K562 (cell line): Measurements from ENCODE around the gene TUBD1. TPM values are rescaled to one million over a fixed set of nuclear protein-coding genes. Genes with fewer than 3 reads are reported as not detected.

Source experiments
- EP300 ChIP-seq: IDR thresholded peaks from 2 replicates; pipeline ENCODE4 v1.6.1; 2012; ENCODE audit warnings: low read length, improper control_type of control experiment
- FOSL1 ChIP-seq: fragments of 200-800 bp; sonication (Bioruptor generic); conservative IDR thresholded peaks from 2 replicates; pipeline ENCODE4 v1.6.1; 2016; ENCODE audit warnings: missing genetic modification characterization, missing compliant biosample characterization
- MEF2A ChIP-seq: IDR thresholded peaks from 2 replicates; pipeline ENCODE4 v1.6.1; 2011; ENCODE audit warnings: low read depth, mild to moderate bottlenecking, low read length, moderate library complexity; ENCODE audit not compliant: control insufficient read depth
- MYBL2 ChIP-seq, 2 experiments: fragments of 450-650 bp in 1 of 2; sonication (generic) in 1 of 2; formaldehyde crosslinking in 1 of 2; IDR thresholded peaks; 2 replicates each; pipeline versions ENCODE4 v1.6.1 to v1.8.1; 2017 to 2022; ENCODE audit warnings: borderline replicate concordance in 1 of 2, inconsistent platforms in 1 of 2, low read depth in 1 of 2, mild to moderate bottlenecking in 1 of 2, missing genetic modification reagents in 1 of 2, moderate library complexity in 1 of 2
- NEUROD1 ChIP-seq: fragments of 150-350 bp; IDR thresholded peaks from 2 replicates; pipeline ENCODE4 v1.6.1; 2014; ENCODE audit warnings: borderline replicate concordance, low read length, low read depth; ENCODE audit not compliant: partially characterized antibody
- RBM15 ChIP-seq: fragments of 200-400 bp; formaldehyde crosslinking; IDR thresholded peaks from 2 replicates; pipeline ENCODE4 v1.6.1; 2018; ENCODE audit warnings: mild to moderate bottlenecking, low read length, moderate library complexity; ENCODE audit not compliant: insufficient read depth
- SMAD3 ChIP-seq: fragments of 450-650 bp; formaldehyde crosslinking; conservative IDR thresholded peaks from 2 replicates; pipeline ENCODE4 v1.4.0; 2020; ENCODE audit warnings: mild to moderate bottlenecking
- SMARCB1 ChIP-seq: IDR thresholded peaks from 2 replicates; pipeline ENCODE4 v1.6.1; 2011; ENCODE audit warnings: improper control_type of control experiment, low read depth; ENCODE audit not compliant: insufficient read length
- SOX6 ChIP-seq: fragments of 450-650 bp; IDR thresholded peaks from 2 replicates; pipeline ENCODE4 v1.6.1; 2014; ENCODE audit warnings: mild to moderate bottlenecking
- ZBED1 ChIP-seq: IDR thresholded peaks from 2 replicates; pipeline ENCODE4 v1.6.1; 2014
- ZNF324 ChIP-seq: fragments of 250-450 bp; sonication (Bioruptor Pico); IDR thresholded peaks from 2 replicates; pipeline ENCODE4 v1.4.0; 2020; ENCODE audit warnings: mild to moderate bottlenecking
- polyA plus RNA-seq, 8 experiments: library from polyadenylated mRNA; depleted of rRNA in 4 of 8; stranded (reverse) in 5 of 8; unstranded in 3 of 8; fragments of >200 nt; fragmentation: Nextera tagmentation in 2 of 8; fragmentation: Illumina TruSeq in 1 of 8; extraction: Ambion mirVana in 2 of 8; extraction: Trizol in 1 of 8; gene quantifications; 2 replicates each; pipeline versions ENCODE4 v1.2.1 to v1.2.3, GENCODE V29; 2011 to 2014; ENCODE audit warnings: inconsistent platforms in 1 of 8, missing spikeins in 1 of 8
- total RNA-seq, 7 experiments: library from RNA; depleted of rRNA in 6 of 7; stranded (reverse); fragments of >200 nt in 6 of 7; fragmentation: Illumina TruSeq in 2 of 7; extraction: Trizol in 2 of 7; gene quantifications; 2 replicates each; pipeline versions ENCODE4 v1.2.1 to v1.2.3, GENCODE V29; 2011 to 2021; ENCODE audit warnings: low replicate concordance in 1 of 7
- TF ChIP-seq, protein P1 (sequence below): sonication (generic); formaldehyde crosslinking; IDR thresholded peaks from 2 replicates; pipeline ENCODE4 v1.8.0; 2023; ENCODE audit warnings: mild to moderate bottlenecking, missing genetic modification reagents
- TF ChIP-seq, protein P2 (sequence below): sonication (generic); formaldehyde crosslinking; IDR thresholded peaks from 2 replicates; pipeline ENCODE4 v1.8.1; 2023; ENCODE audit warnings: mild to moderate bottlenecking, missing genetic modification reagents
- TF ChIP-seq, protein P3 (sequence below): fragments of 250-450 bp; sonication (Bioruptor Pico); IDR thresholded peaks from 2 replicates; pipeline ENCODE4 v1.5.0; 2021
- TF ChIP-seq, protein P4 (sequence below): fragments of 450-650 bp; IDR thresholded peaks from 2 replicates; pipeline ENCODE4 v1.6.1; 2016; ENCODE audit warnings: low read depth

The TUBD1 gene
- total and polyA plus RNA-seq, 9 of the 15 experiments (the other 6 are each of a cell fraction or from before 2014, with no cell fraction given), result 10.8 to 35.3 (median 17.9) TPM

DNA sequence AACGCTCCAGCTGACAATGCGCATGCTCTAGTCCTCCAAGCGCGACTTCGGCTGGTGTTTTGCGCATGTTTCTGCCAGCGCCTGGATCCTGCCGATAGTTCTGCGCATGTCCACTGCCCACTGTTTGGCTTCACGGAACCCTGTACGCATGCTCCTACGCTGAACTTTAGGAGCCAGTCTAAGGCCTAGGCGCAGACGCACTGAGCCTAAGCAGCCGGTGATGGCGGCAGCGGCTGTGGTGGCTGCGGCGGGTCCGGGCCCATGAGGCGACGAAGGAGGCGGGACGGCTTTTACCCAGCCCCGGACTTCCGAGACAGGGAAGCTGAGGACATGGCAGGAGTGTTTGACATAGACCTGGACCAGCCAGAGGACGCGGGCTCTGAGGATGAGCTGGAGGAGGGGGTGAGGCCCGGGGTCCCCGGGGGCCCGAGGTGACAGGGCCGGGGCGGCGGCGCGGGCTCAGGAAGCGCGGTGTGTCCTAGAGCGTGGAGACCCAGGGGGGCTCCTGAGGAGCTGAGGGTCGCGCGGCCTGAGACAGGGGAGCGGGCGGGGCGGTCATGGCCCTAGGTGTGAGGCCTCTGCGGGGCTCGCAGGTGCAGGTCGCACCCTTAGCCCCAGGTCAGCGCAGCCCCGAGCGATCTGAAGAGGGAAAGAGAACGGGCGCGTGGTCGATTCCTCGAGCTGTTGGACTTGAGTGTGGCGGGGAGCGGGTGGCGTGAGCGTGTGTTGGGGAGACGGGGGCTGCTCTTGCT is at the start of gene TUBD1, which contains the start of gene RPS6KB1 (continued):
- TF ChIP-seq, protein P1, sequence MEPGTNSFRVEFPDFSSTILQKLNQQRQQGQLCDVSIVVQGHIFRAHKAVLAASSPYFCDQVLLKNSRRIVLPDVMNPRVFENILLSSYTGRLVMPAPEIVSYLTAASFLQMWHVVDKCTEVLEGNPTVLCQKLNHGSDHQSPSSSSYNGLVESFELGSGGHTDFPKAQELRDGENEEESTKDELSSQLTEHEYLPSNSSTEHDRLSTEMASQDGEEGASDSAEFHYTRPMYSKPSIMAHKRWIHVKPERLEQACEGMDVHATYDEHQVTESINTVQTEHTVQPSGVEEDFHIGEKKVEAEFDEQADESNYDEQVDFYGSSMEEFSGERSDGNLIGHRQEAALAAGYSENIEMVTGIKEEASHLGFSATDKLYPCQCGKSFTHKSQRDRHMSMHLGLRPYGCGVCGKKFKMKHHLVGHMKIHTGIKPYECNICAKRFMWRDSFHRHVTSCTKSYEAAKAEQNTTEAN (CRISPR knock-in tag), result no peak
- TF ChIP-seq FOSL1 (no peak), ZBED1 (no peak), MEF2A (no peak), EP300 (no peak), RBM15 (no peak), MYBL2 (IDR thresholded peaks at IDR 0.05; ENCODE audit: low read depth) (no peak), MYBL2 (CRISPR knock-in tag; IDR thresholded peaks at IDR 0.05; ENCODE audit: borderline replicate concordance) (no peak), NEUROD1 (no peak), SOX6 (no peak), SMAD3 (no peak), SMARCB1 (no peak), ZNF324 (no peak)
- TF ChIP-seq, protein P2, sequence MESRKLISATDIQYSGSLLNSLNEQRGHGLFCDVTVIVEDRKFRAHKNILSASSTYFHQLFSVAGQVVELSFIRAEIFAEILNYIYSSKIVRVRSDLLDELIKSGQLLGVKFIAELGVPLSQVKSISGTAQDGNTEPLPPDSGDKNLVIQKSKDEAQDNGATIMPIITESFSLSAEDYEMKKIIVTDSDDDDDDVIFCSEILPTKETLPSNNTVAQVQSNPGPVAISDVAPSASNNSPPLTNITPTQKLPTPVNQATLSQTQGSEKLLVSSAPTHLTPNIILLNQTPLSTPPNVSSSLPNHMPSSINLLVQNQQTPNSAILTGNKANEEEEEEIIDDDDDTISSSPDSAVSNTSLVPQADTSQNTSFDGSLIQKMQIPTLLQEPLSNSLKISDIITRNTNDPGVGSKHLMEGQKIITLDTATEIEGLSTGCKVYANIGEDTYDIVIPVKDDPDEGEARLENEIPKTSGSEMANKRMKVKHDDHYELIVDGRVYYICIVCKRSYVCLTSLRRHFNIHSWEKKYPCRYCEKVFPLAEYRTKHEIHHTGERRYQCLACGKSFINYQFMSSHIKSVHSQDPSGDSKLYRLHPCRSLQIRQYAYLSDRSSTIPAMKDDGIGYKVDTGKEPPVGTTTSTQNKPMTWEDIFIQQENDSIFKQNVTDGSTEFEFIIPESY (CRISPR knock-in tag), result no peak
- TF ChIP-seq, protein P3, sequence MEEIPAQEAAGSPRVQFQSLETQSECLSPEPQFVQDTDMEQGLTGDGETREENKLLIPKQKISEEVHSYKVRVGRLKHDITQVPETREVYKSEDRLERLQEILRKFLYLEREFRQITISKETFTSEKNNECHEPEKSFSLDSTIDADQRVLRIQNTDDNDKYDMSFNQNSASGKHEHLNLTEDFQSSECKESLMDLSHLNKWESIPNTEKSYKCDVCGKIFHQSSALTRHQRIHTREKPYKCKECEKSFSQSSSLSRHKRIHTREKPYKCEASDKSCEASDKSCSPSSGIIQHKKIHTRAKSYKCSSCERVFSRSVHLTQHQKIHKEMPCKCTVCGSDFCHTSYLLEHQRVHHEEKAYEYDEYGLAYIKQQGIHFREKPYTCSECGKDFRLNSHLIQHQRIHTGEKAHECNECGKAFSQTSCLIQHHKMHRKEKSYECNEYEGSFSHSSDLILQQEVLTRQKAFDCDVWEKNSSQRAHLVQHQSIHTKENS (CRISPR knock-in tag), result no peak
- TF ChIP-seq, protein P4, sequence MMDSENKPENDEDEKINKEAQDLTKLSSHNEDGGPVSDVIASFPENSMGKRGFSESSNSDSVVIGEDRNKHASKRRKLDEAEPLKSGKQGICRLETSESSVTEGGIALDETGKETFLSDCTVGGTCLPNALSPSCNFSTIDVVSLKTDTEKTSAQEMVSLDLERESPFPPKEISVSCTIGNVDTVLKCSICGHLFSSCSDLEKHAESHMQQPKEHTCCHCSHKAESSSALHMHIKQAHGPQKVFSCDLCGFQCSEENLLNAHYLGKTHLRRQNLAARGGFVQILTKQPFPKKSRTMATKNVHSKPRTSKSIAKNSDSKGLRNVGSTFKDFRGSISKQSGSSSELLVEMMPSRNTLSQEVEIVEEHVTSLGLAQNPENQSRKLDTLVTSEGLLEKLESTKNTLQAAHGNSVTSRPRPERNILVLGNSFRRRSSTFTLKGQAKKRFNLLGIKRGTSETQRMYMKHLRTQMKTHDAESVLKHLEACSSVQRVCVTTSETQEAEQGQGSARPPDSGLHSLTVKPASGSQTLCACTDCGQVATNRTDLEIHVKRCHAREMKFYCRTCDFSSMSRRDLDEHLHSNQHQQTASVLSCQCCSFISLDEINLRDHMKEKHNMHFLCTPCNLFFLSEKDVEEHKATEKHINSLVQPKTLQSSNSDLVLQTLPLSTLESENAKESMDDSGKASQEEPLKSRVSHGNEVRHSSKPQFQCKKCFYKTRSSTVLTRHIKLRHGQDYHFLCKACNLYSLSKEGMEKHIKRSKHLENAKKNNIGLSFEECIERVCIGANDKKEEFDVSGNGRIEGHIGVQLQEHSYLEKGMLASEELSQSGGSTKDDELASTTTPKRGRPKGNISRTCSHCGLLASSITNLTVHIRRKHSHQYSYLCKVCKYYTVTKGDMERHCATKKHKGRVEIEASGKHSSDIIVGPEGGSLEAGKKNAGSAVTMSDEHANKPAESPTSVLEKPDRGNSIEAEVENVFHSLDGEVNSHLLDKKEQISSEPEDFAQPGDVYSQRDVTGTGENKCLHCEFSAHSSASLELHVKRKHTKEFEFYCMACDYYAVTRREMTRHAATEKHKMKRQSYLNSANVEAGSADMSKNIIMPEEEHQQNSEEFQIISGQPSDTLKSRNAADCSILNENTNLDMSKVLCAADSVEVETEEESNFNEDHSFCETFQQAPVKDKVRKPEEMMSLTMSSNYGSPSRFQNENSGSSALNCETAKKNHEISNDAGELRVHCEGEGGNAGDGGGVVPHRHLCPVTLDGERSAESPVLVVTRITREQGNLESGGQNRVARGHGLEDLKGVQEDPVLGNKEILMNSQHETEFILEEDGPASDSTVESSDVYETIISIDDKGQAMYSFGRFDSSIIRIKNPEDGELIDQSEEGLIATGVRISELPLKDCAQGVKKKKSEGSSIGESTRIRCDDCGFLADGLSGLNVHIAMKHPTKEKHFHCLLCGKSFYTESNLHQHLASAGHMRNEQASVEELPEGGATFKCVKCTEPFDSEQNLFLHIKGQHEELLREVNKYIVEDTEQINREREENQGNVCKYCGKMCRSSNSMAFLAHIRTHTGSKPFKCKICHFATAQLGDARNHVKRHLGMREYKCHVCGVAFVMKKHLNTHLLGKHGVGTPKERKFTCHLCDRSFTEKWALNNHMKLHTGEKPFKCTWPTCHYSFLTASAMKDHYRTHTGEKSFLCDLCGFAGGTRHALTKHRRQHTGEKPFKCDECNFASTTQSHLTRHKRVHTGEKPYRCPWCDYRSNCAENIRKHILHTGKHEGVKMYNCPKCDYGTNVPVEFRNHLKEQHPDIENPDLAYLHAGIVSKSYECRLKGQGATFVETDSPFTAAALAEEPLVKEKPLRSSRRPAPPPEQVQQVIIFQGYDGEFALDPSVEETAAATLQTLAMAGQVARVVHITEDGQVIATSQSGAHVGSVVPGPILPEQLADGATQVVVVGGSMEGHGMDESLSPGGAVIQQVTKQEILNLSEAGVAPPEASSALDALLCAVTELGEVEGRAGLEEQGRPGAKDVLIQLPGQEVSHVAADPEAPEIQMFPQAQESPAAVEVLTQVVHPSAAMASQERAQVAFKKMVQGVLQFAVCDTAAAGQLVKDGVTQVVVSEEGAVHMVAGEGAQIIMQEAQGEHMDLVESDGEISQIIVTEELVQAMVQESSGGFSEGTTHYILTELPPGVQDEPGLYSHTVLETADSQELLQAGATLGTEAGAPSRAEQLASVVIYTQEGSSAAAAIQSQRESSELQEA, result no peak
